Hepatocyte (in vitro differentiated cells): ENCODE data around the gene SRD5A3. TPM values are rescaled to one million over a fixed set of nuclear protein-coding genes. Genes with fewer than 3 reads are reported as not detected.

Experiments
- DNase-seq: peaks from one replicate; pipeline ENCODE4 v3.0.0-alpha.2; 2016; ENCODE audit warnings: low spot score
- H2AFZ ChIP-seq: fragments of 200-600 bp; sonication (generic); 2 replicates; pipeline ENCODE4 v1.6.0; 2016; ENCODE audit warnings: antibody characterized with exemption, mild to moderate bottlenecking
- H3K27ac ChIP-seq: fragments of 200-600 bp; sonication (generic); 2 replicates; pipeline ENCODE4 v1.5.1; 2016; ENCODE audit warnings: mild to moderate bottlenecking
- H3K27me3 ChIP-seq: fragments of 200-600 bp; sonication (generic); 2 replicates; pipeline ENCODE4 v1.6.1; 2016
- H3K36me3 ChIP-seq: fragments of 200-600 bp; sonication (generic); replicated peaks from 2 replicates; pipeline ENCODE4 v1.5.1; 2016; ENCODE audit warnings: low read depth; ENCODE audit not compliant: insufficient read depth
- H3K4me1 ChIP-seq: fragments of 200-600 bp; sonication (generic); 2 replicates; pipeline ENCODE4 v1.5.1; 2016; ENCODE audit warnings: mild to moderate bottlenecking, moderate library complexity; ENCODE audit not compliant: insufficient read depth
- H3K4me2 ChIP-seq: fragments of 200-600 bp; sonication (generic); 2 replicates; pipeline ENCODE4 v1.6.0; 2016
- H3K4me3 ChIP-seq: fragments of 200-600 bp; sonication (generic); 2 replicates; pipeline ENCODE4 v1.5.1; 2016; ENCODE audit warnings: mild to moderate bottlenecking
- H3K79me2 ChIP-seq: fragments of 200-600 bp; sonication (generic); 2 replicates; pipeline ENCODE4 v1.6.0; 2017; ENCODE audit warnings: mild to moderate bottlenecking
- H3K9me2 ChIP-seq: fragments of 200-600 bp; sonication (generic); replicated peaks from 2 replicates; pipeline ENCODE4 v1.6.0; 2017; ENCODE audit warnings: mild to moderate bottlenecking; ENCODE audit not compliant: insufficient read depth
- H3K9me3 ChIP-seq: fragments of 200-600 bp; sonication (generic); 2 replicates; pipeline ENCODE4 v1.5.1; 2016; ENCODE audit warnings: low read depth, mild to moderate bottlenecking
- H4K20me1 ChIP-seq: fragments of 200-600 bp; sonication (generic); 2 replicates; pipeline ENCODE4 v1.6.0; 2016; ENCODE audit warnings: mild to moderate bottlenecking; ENCODE audit not compliant: insufficient read depth, poor library complexity, severe bottlenecking
- EZH2 ChIP-seq: fragments of 200-600 bp; sonication (generic); IDR thresholded peaks from 2 replicates; pipeline ENCODE4 v1.6.1; 2016; ENCODE audit warnings: antibody characterized with exemption, mild to moderate bottlenecking, borderline replicate concordance
- EZH2phosphoT487 ChIP-seq: fragments of 200-600 bp; sonication (generic); IDR thresholded peaks from one replicate; pipeline ENCODE4 v1.6.1; 2018; ENCODE audit warnings: antibody characterized with exemption, mild to moderate bottlenecking, low read depth, moderate library complexity; ENCODE audit not compliant: unreplicated experiment, severe bottlenecking
- WGBS: methylation state at CpG from one replicate; pipeline ENCODE4 v1.1.6; 2016; ENCODE audit warnings: low lambda C conversion rate; ENCODE audit errors: missing lambda C conversion rate; 5-methylcytosine and 5-hydroxymethylcytosine counted together
- polyA plus RNA-seq: library from polyadenylated mRNA; unstranded; fragments of >200 nt; fragmentation: Nextera tagmentation; extraction: Ambion mirVana; gene quantifications from 2 replicates; pipeline ENCODE4 v1.2.1, GENCODE V29; 2016
- total RNA-seq: library from RNA; depleted of rRNA; stranded (reverse); fragments of >200 nt; gene quantifications from 2 replicates; pipeline ENCODE4 v1.2.3, GENCODE V29; 2014
- TF ChIP-seq, protein P1 (sequence below): fragments of 200-600 bp; sonication (generic); IDR thresholded peaks from 2 replicates; pipeline ENCODE4 v1.5.1; 2016; ENCODE audit warnings: antibody characterized with exemption, mild to moderate bottlenecking; ENCODE audit not compliant: poor library complexity

The SRD5A3 gene
- total and polyA plus RNA-seq, 2 experiments from 2014 or later, result 37.5 to 64.3 TPM

- H4K20me1 ChIP-seq, result peaks cover 15% of the 10 kb centered on the region
- no peaks in the 10 kb centered on the region for H3K9me3 ChIP-seq
- no peaks in the 10 kb centered on the region for H3K27me3 ChIP-seq
- H3K4me3 ChIP-seq, result no peak overlapping the region
- peaks cover 27% of the 10 kb centered on the region for H3K79me2 ChIP-seq
- TF ChIP-seq EZH2, result no peak
- TF ChIP-seq, protein P1, sequence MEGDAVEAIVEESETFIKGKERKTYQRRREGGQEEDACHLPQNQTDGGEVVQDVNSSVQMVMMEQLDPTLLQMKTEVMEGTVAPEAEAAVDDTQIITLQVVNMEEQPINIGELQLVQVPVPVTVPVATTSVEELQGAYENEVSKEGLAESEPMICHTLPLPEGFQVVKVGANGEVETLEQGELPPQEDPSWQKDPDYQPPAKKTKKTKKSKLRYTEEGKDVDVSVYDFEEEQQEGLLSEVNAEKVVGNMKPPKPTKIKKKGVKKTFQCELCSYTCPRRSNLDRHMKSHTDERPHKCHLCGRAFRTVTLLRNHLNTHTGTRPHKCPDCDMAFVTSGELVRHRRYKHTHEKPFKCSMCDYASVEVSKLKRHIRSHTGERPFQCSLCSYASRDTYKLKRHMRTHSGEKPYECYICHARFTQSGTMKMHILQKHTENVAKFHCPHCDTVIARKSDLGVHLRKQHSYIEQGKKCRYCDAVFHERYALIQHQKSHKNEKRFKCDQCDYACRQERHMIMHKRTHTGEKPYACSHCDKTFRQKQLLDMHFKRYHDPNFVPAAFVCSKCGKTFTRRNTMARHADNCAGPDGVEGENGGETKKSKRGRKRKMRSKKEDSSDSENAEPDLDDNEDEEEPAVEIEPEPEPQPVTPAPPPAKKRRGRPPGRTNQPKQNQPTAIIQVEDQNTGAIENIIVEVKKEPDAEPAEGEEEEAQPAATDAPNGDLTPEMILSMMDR, result no peak
- no peak for TF ChIP-seq EZH2phosphoT487
- H3K36me3 ChIP-seq, result no peaks in the 10 kb centered on the region
- no peak overlapping the region for H3K27ac ChIP-seq
- no peak overlapping the region for H3K4me2 ChIP-seq
- H3K4me1 ChIP-seq, result no peaks in the 10 kb centered on the region
- no peaks in the 10 kb centered on the region for H3K9me2 ChIP-seq
- DNase-seq, result no peak
- H2AFZ ChIP-seq, result no peak overlapping the region
- 81% methylated on average over 4 of the region's 4 CpGs for WGBS
These were observed 47.6 kb downstream of the SRD5A3 start for GRCh38 chr4:55393461-55394320.

- Histone ChIP-seq H3K27me3 (no peaks in the 10 kb centered on the region), H2AFZ (peak overlapping the region; percentile 91), H3K9me3 (no peaks in the 10 kb centered on the region), H3K9me2 (no peaks in the 10 kb centered on the region), H3K27ac (peak overlapping the region; percentile 100), H3K4me1 (peaks cover 4% of the 10 kb centered on the region), H3K36me3 (no peaks in the 10 kb centered on the region), H4K20me1 (peaks cover 28% of the 10 kb centered on the region), H3K79me2 (peaks cover 40% of the 10 kb centered on the region), H3K4me2 (peak overlapping the region; percentile 76), H3K4me3 (peak overlapping the region; percentile 71)
- 4% methylated on average over 4 of the region's 4 CpGs for WGBS
- no peak for DNase-seq
- TF ChIP-seq EZH2phosphoT487 (no peak), EZH2 (no peak)
- TF ChIP-seq, protein P1, result peak; percentile 3
These were observed 49.1 kb downstream of the SRD5A3 start for GRCh38 chr4:55395218-55395528.

GRCh38 chr4:55395529-55396307 is 49.7 kb downstream of the SRD5A3 start, which contains the start of gene TMEM165:
TSS of gene TMEM165 (plus strand) at chr4:55395957. CDS start at chr4:55396190, 233 bp downstream.
- TF ChIP-seq EZH2 (no peak), EZH2phosphoT487 (no peak)
- TF ChIP-seq, protein P1, result no peak
- peak within 1 kb of the TSS; percentile 100 for H3K27ac ChIP-seq
- H3K4me3 ChIP-seq, result peak within 1 kb of the TSS; percentile 71
- peak within 1 kb of the TSS; percentile 87 for H3K4me2 ChIP-seq
- no peaks in the 10 kb centered on the region for H3K9me3 ChIP-seq
- no peaks in the 10 kb centered on the region for H3K36me3 ChIP-seq
- peak; percentile 95 for DNase-seq
- H2AFZ ChIP-seq, result peak within 1 kb of the TSS; percentile 91
- H3K4me1 ChIP-seq, result peaks cover 4% of the 10 kb centered on the region
- H3K79me2 ChIP-seq, result peaks cover 44% of the 10 kb centered on the region
- peaks cover 33% of the 10 kb centered on the region for H4K20me1 ChIP-seq
- H3K9me2 ChIP-seq, result no peaks in the 10 kb centered on the region
- no peaks in the 10 kb centered on the region for H3K27me3 ChIP-seq
- WGBS, result under 1% methylated on average over 57 of the region's 95 CpGs
